ENCODE measurements around the gene SCLY. TPM values are rescaled to one million over a fixed set of nuclear protein-coding genes. Genes with fewer than 3 reads are reported as not detected.

SCLY gene
- polyA plus RNA-seq, 1 experiment, result 7.7 TPM

GRCh38 chr2:238081150-238081549, 20.3 kb downstream of the SCLY start:
- DNase-seq (ENCODE audit: low read depth), result no peak
- ChIA-PET POLR2A (no interaction called here), CTCF (no interaction called here)
- no peak for TF ChIP-seq CTCF (IDR thresholded peaks at IDR 0.05; ENCODE audit: insufficient read depth, low read depth, low read length)
- H3K36me3 ChIP-seq (ENCODE audit: control insufficient read depth, insufficient read depth, low read length), result peaks cover 3% of the 10 kb centered on the region
- H3K27me3 ChIP-seq (ENCODE audit: control insufficient read depth, insufficient read depth, low read length), result no peaks in the 10 kb centered on the region
- H3K4me3 ChIP-seq (ENCODE audit: low read depth, low read length), result no peak overlapping the region

- no peak for DNase-seq (ENCODE audit: low read depth)
- no peaks in the 10 kb centered on the region for H3K27me3 ChIP-seq (ENCODE audit: control insufficient read depth, insufficient read depth, low read length)
- no peak overlapping the region for H3K4me3 ChIP-seq (ENCODE audit: low read depth, low read length)
- TF ChIP-seq CTCF (IDR thresholded peaks at IDR 0.05; ENCODE audit: insufficient read depth, low read depth, low read length), result no peak
- CTCF ChIA-PET, result no interaction called here
- H3K36me3 ChIP-seq (ENCODE audit: control insufficient read depth, insufficient read depth, low read length), result peaks cover 3% of the 10 kb centered on the region
- POLR2A ChIA-PET, result no interaction called here
Measured at GRCh38 chr2:238081561-238081960, 20.8 kb downstream of the SCLY start.

GRCh38 chr2:238082151-238082550, 21.4 kb downstream of the SCLY start:
- TF ChIP-seq CTCF (IDR thresholded peaks at IDR 0.05; ENCODE audit: insufficient read depth, low read depth, low read length), result no peak
- ChIA-PET CTCF (no interaction called here), POLR2A (no interaction called here)
- Histone ChIP-seq H3K36me3 (ENCODE audit: control insufficient read depth, insufficient read depth, low read length) (peaks cover 3% of the 10 kb centered on the region), H3K4me3 (ENCODE audit: low read depth, low read length) (no peak overlapping the region), H3K27me3 (ENCODE audit: control insufficient read depth, insufficient read depth, low read length) (no peaks in the 10 kb centered on the region)
- no peak for DNase-seq (ENCODE audit: low read depth)

- H3K27me3 ChIP-seq (ENCODE audit: control insufficient read depth, insufficient read depth, low read length), result no peaks in the 10 kb centered on the region
- POLR2A ChIA-PET, result no interaction called here
- H3K36me3 ChIP-seq (ENCODE audit: control insufficient read depth, insufficient read depth, low read length), result peaks cover 3% of the 10 kb centered on the region
- CTCF ChIA-PET, result no interaction called here
- DNase-seq (ENCODE audit: low read depth), result no peak
- H3K4me3 ChIP-seq (ENCODE audit: low read depth, low read length), result no peak overlapping the region
- no peak for TF ChIP-seq CTCF (IDR thresholded peaks at IDR 0.05; ENCODE audit: insufficient read depth, low read depth, low read length)
Measured at GRCh38 chr2:238082827-238083226, 22.0 kb downstream of the SCLY start.

GRCh38 chr2:238083919-238084318, 23.1 kb downstream of the SCLY start:
- ChIA-PET POLR2A (no interaction called here), CTCF (no interaction called here)
- Histone ChIP-seq H3K36me3 (ENCODE audit: control insufficient read depth, insufficient read depth, low read length) (peaks cover 3% of the 10 kb centered on the region), H3K4me3 (ENCODE audit: low read depth, low read length) (no peak overlapping the region), H3K27me3 (ENCODE audit: control insufficient read depth, insufficient read depth, low read length) (no peaks in the 10 kb centered on the region)
- no peak for DNase-seq (ENCODE audit: low read depth)
- no peak for TF ChIP-seq CTCF (IDR thresholded peaks at IDR 0.05; ENCODE audit: insufficient read depth, low read depth, low read length)
